H9 (cell line): Measurements from ENCODE around the gene NLGN3. TPM values are rescaled to one million over a fixed set of nuclear protein-coding genes. Genes with fewer than 3 reads are reported as not detected.

Experiments used
- DNase-seq: peaks from one replicate; pipeline ENCODE4 v3.0.0-alpha.2; 2017
- H2AFZ ChIP-seq: one replicate; pipeline ENCODE4 v1.6.1; 2013; ENCODE audit warnings: mild to moderate bottlenecking, low read length, control low read depth, moderate library complexity
- H2AK5ac ChIP-seq: 2 replicates; pipeline ENCODE4 v1.6.1; 2013; ENCODE audit warnings: low read length, control low read depth, mixed read lengths; ENCODE audit not compliant: insufficient read length
- H2BK120ac ChIP-seq: one replicate; pipeline ENCODE4 v1.6.1; 2013; ENCODE audit warnings: low read depth, mild to moderate bottlenecking, low read length, control low read depth, inconsistent platforms; ENCODE audit not compliant: poor library complexity, severe bottlenecking
- H2BK12ac ChIP-seq: 2 replicates; pipeline ENCODE4 v1.6.1; 2013; ENCODE audit warnings: low read length, control low read depth, mixed read lengths, low read depth; ENCODE audit not compliant: insufficient read length
- H2BK15ac ChIP-seq: 2 replicates; pipeline ENCODE4 v1.6.1; 2013; ENCODE audit warnings: low read depth, low read length, control low read depth
- H2BK20ac ChIP-seq: one replicate; pipeline ENCODE4 v1.6.1; 2013; ENCODE audit warnings: low read depth, mild to moderate bottlenecking, low read length, control low read depth, inconsistent platforms; ENCODE audit not compliant: poor library complexity, severe bottlenecking
- H2BK5ac ChIP-seq: 2 replicates; pipeline ENCODE4 v1.6.1; 2013; ENCODE audit warnings: low read length, control low read depth, mixed read lengths; ENCODE audit not compliant: insufficient read length
- H3K14ac ChIP-seq: 2 replicates; pipeline ENCODE4 v1.6.1; 2013; ENCODE audit warnings: low read length, control low read depth; ENCODE audit not compliant: insufficient read depth
- H3K18ac ChIP-seq: 2 replicates; pipeline ENCODE4 v1.6.1; 2013; ENCODE audit warnings: low read depth, mild to moderate bottlenecking, mixed read lengths, low read length, control low read depth; ENCODE audit not compliant: insufficient read length
- H3K23ac ChIP-seq: 2 replicates; pipeline ENCODE4 v1.6.1; 2013; ENCODE audit warnings: low read length, control low read depth, mixed read lengths, low read depth; ENCODE audit not compliant: insufficient read length
- H3K23me2 ChIP-seq: 2 replicates; pipeline ENCODE4 v1.6.1; 2013; ENCODE audit warnings: low read depth, mild to moderate bottlenecking, mixed read lengths, low read length, control low read depth; ENCODE audit not compliant: insufficient read length, poor library complexity, severe bottlenecking
- H3K27ac ChIP-seq: 2 replicates; pipeline ENCODE4 v1.5.1; 2013; ENCODE audit warnings: low read length, control low read depth, mixed read lengths, low read depth; ENCODE audit not compliant: insufficient read length
- H3K27me3 ChIP-seq: 2 replicates; pipeline ENCODE4 v1.6.1; 2013; ENCODE audit warnings: low read length, control low read depth, inconsistent platforms; ENCODE audit not compliant: insufficient read depth
- H3K4ac ChIP-seq: 2 replicates; pipeline ENCODE4 v1.6.1; 2013; ENCODE audit warnings: low read depth, mild to moderate bottlenecking, control low read depth, inconsistent platforms, low read length, moderate library complexity
- H3K4me1 ChIP-seq: 2 replicates; pipeline ENCODE4 v1.6.1; 2013; ENCODE audit warnings: low read length, control low read depth, inconsistent platforms; ENCODE audit not compliant: insufficient read depth
- H3K4me2 ChIP-seq: 2 replicates; pipeline ENCODE4 v1.6.1; 2013; ENCODE audit warnings: low read length, control low read depth, mixed read lengths; ENCODE audit not compliant: insufficient read length, insufficient read depth
- H3K56ac ChIP-seq: 2 replicates; pipeline ENCODE4 v1.6.1; 2013; ENCODE audit warnings: low read depth, mild to moderate bottlenecking, mixed read lengths, low read length, control low read depth; ENCODE audit not compliant: insufficient read length
- H3K79me1 ChIP-seq: 2 replicates; pipeline ENCODE4 v1.6.1; 2013; ENCODE audit warnings: low read depth, mild to moderate bottlenecking, moderate library complexity, low read length, control low read depth, inconsistent platforms; ENCODE audit not compliant: insufficient read depth, poor library complexity, severe bottlenecking
- H3K79me2 ChIP-seq: 2 replicates; pipeline ENCODE4 v1.6.1; 2013; ENCODE audit warnings: low read length, control low read depth, inconsistent platforms; ENCODE audit not compliant: insufficient read depth
- H3K9ac ChIP-seq: 2 replicates; pipeline ENCODE4 v1.6.1; 2013; ENCODE audit warnings: low read length, control low read depth, mixed read lengths; ENCODE audit not compliant: insufficient read length; ENCODE audit errors: extremely low read depth
- H3K9me3 ChIP-seq: one replicate; pipeline ENCODE4 v1.6.1; 2013; ENCODE audit warnings: low read depth, low read length, inconsistent platforms; ENCODE audit not compliant: control insufficient read depth
- H3T11ph ChIP-seq: one replicate; pipeline ENCODE4 v1.6.1; 2013; ENCODE audit warnings: mild to moderate bottlenecking, low read length, control low read depth, inconsistent platforms
- H4K20me1 ChIP-seq: one replicate; pipeline ENCODE4 v1.6.1; 2013; ENCODE audit not compliant: control insufficient read depth, insufficient read length, insufficient read depth
- H4K5ac ChIP-seq: 2 replicates; pipeline ENCODE4 v1.6.1; 2013; ENCODE audit warnings: low read depth, mild to moderate bottlenecking, mixed read lengths, low read length, control low read depth; ENCODE audit not compliant: insufficient read length
- H4K8ac ChIP-seq: replicated peaks from 2 replicates; pipeline ENCODE4 v1.6.1; 2013; ENCODE audit warnings: low read length, control low read depth, mixed read lengths, low read depth; ENCODE audit not compliant: insufficient read length
- H4K91ac ChIP-seq: 2 replicates; pipeline ENCODE4 v1.6.1; 2013; ENCODE audit warnings: low read depth, mild to moderate bottlenecking, moderate library complexity, mixed read lengths, low read length, control low read depth; ENCODE audit not compliant: insufficient read length
- H3K27ac Mint-ChIP-seq, 3 experiments: 2 replicates in 2 of 3; 3 replicates in 1 of 3; pipeline ENCODE4 v1.8.0; 2020 to 2021; ENCODE audit warnings: mixed read lengths in 3 of 3, mild to moderate bottlenecking in 1 of 3, moderate library complexity in 1 of 3
- H3K27me3 Mint-ChIP-seq: 2 replicates; pipeline ENCODE4 v1.8.0; 2021; ENCODE audit warnings: low read depth, mild to moderate bottlenecking, moderate library complexity, mixed read lengths
- H3K36me3 Mint-ChIP-seq, 3 experiments: 2 replicates in 2 of 3; 3 replicates in 1 of 3; pipeline ENCODE4 v1.8.0; 2020 to 2021; ENCODE audit warnings: low read depth in 3 of 3, mixed read lengths in 3 of 3; ENCODE audit not compliant: insufficient read depth in 1 of 3
- H3K4me1 Mint-ChIP-seq, 2 experiments: 2 replicates each; pipeline ENCODE4 v1.8.0; 2020; ENCODE audit warnings: mixed read lengths in 2 of 2
- H3K4me3 Mint-ChIP-seq, 2 experiments: 2 replicates in 1 of 2; 3 replicates in 1 of 2; pipeline ENCODE4 v1.8.0; 2020 to 2021; ENCODE audit warnings: mild to moderate bottlenecking in 2 of 2, mixed read lengths in 2 of 2, moderate library complexity in 1 of 2
- H3K9me3 Mint-ChIP-seq, 2 experiments: 2 replicates in 1 of 2; 3 replicates in 1 of 2; pipeline ENCODE4 v1.8.0; 2020; ENCODE audit warnings: mild to moderate bottlenecking in 2 of 2, mixed read lengths in 2 of 2, moderate library complexity in 1 of 2
- CTCF ChIP-seq: fragments of 200-600 bp; sonication (generic); conservative IDR thresholded peaks from 3 replicates; pipeline ENCODE4 v1.8.0; 2021; ENCODE audit warnings: antibody characterized with exemption, mild to moderate bottlenecking
- WGBS: extraction: QIAGEN DNeasy Blood & Tissue Kit; methylation state at CpG from one replicate; pipeline ENCODE4 v1.1.7; 2013; ENCODE audit warnings: missing lambda C conversion rate, low lambda C conversion rate, mixed read lengths; ENCODE audit not compliant: insufficient read length; ENCODE audit errors: extremely low coverage; 5-methylcytosine and 5-hydroxymethylcytosine counted together
- total RNA-seq: library from RNA; stranded (reverse); gene quantifications from 2 replicates; pipeline ENCODE4 v1.2.1, GENCODE V29; 2021

Gene NLGN3
- total RNA-seq, 1 experiment from 2014 or later = 3.6 TPM

GRCh38 chrX:71128166-71128833 is 16.3 kb upstream of the NLGN3 start:
- Histone ChIP-seq H2AK5ac (no peak overlapping the region), H3K9me3 (peaks cover 55% of the 10 kb centered on the region), H2BK120ac (no peak overlapping the region), H3K79me1 (no peaks in the 10 kb centered on the region), H3K27me3 (no peaks in the 10 kb centered on the region), H3K4me2 (no peak overlapping the region), H3K14ac (no peak overlapping the region), H2BK20ac (no peak overlapping the region), H4K91ac (no peak overlapping the region), H2BK12ac (no peak overlapping the region), H3K18ac (no peak overlapping the region), H4K5ac (no peak overlapping the region), H2BK5ac (no peak overlapping the region), H3K23ac (no peak overlapping the region), H3K4me1 (no peaks in the 10 kb centered on the region), H3K23me2 (no peaks in the 10 kb centered on the region), H3K4ac (no peak overlapping the region), H2BK15ac (no peak overlapping the region), H2AFZ (no peak overlapping the region), H3K27ac (no peak overlapping the region), H3T11ph (no peak overlapping the region), H3K79me2 (no peaks in the 10 kb centered on the region), H4K8ac (no peak overlapping the region), H3K56ac (no peak overlapping the region), H4K20me1 (no peaks in the 10 kb centered on the region), H3K9ac (no peak overlapping the region)
- Mint-ChIP-seq H3K4me3 (no peak overlapping the region), H3K9me3 (peaks cover 72 to 74% of the 10 kb centered on the region in 2 experiments), H3K27ac (no peak overlapping the region), H3K27me3 (peaks cover 2% of the 10 kb centered on the region), H3K4me1 (0 out of 4 replicates have a peak, but pooled peaks cover 0 to 5% of the 10 kb centered on the region in 2 experiments), H3K36me3 (peaks cover 62 to 90% (median 78%) of the 10 kb centered on the region in 3 experiments)
- whole genome bisulfite sequencing = no CpG with 5 or more reads among the region's 12 CpGs
- DNase-seq = no peak
- no peak for TF ChIP-seq CTCF
